Omental fat pad (tissue), 4 donors: ENCODE results near the gene SHC3. TPM values are rescaled to one million over a fixed set of nuclear protein-coding genes. Genes with fewer than 3 reads are reported as not detected.
A peak's percentile ranks its signal among the peaks of the same experiment; 100 is the strongest.

Experiments
- ATAC-seq: fragments of 150-250 bp; one replicate; pipeline ENCODE4 v1.9.1; 2016; ENCODE audit warnings: mild to moderate bottlenecking, moderate library complexity; ENCODE audit not compliant: low FRiP score
- DNase-seq: peaks from one replicate; pipeline ENCODE4 v3.0.0-alpha.2; 2019; ENCODE audit warnings: low spot score
- CTCF ChIP-seq, 3 donors: fragments of 450-650 bp; IDR thresholded peaks; one replicate each; pipeline ENCODE4 v1.5.1; 2016 to 2017; ENCODE audit warnings: antibody characterized with exemption in 3 of 3, mild to moderate bottlenecking in 3 of 3, moderate library complexity in 2 of 3
- total RNA-seq, 4 donors: library from RNA; depleted of rRNA; stranded (reverse); fragments of >200 nt; gene quantifications; one replicate each; pipeline ENCODE4 v1.1.0, GENCODE V29; 2016

Gene SHC3
- total RNA-seq, 4 donors from 2014 or later: 1.1 to 7.4 (median 3.1) TPM

DNA sequence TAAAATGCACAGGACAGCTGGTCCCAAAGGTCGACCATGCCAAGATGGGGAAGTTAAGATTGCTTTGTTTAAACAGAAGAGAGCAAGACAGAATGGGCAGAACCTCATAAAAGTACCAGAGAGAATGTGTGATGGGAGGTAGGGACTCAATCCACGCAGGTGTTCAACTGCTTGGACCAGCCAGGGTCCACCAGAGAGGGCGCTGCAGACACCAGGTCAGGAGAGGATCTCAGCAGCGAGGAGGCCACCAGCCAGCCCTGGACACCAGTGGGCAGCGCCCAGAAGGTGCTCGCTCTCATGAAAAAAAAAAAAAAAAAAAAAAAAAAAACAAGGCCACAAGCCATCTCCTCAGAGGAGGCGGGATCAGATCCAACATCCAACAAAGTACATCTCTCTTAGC is 81.8 kb downstream of the SHC3 start:
- ATAC-seq: no peak
- no peak for TF ChIP-seq CTCF (IDR thresholded peaks at IDR 0.05)
- DNase-seq: no peak

DNA sequence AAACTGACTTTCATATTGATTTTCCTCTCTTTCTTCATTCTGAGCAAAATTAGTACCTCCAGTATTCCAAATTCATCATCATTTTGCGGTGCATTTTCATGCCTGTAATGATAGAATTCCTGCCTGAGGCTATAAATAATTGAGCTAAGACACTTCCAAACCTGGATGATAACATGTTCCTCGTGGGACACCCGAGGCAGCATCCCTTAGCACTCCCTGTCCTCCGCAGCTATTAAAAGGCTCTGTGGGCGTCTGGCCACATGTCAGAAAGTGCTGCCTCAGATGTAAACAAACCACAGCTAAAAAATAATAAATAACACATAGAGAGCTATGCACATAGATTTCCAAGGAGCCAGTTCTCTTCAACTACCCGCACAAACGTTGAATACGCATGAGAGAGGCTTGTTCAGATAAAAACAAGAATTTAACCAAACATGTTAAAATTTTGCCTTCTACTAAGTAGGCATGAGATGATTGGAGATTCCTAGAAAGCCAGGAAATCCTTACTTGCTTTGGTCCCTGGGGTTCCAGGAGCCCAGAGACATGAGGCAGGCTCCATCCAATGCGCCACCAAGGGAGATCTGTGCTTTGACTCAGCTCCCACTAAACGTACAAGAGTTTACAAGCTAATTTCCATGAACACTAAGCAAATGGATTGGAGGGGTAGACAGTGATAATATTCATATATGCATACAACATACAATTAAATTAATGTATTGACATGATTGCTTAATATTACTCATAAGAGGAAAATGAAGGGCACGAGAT is 82.7 kb downstream of the SHC3 start:
- DNase-seq (no peak), ATAC-seq (no peak)
- no peak for TF ChIP-seq CTCF (IDR thresholded peaks at IDR 0.05)

DNA sequence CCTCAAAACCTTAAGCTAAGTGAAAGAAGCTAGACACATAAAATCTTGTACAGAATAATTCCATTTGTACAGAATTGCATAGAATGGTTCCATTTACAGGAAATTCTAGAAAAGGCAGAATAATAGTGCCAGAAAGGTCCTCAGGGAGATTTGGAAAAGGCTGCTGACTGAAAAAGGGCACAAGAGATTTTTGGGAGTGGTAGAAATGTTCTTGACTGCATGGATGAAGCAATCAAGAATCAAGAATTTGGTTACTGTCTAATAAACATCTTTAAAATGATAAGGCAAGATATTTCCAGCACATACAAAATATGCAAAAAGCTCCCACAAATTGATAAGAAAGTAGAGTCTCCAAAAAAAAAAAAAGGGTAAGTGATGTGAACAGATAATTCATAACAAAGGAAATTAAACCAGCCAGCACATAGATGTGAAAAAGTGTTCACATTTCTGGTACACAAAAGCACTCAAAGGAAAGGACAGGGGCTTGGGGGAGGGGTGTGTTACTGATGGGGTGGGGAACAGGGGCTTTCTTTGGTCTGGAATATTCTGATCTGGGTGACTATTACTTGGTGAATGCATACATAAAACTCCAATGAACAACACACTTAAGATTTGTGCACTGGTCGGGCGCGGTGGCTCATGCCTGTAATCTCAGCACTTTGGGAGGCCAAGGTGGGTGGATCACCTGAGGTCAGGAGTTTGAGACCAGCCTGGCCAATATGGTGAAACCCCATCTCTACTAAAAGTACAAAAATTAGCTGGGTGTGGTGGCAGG is 85.2 kb downstream of the SHC3 start:
- ATAC-seq (no peak), DNase-seq (no peak)
- no peak for TF ChIP-seq CTCF (IDR thresholded peaks at IDR 0.05)

DNA sequence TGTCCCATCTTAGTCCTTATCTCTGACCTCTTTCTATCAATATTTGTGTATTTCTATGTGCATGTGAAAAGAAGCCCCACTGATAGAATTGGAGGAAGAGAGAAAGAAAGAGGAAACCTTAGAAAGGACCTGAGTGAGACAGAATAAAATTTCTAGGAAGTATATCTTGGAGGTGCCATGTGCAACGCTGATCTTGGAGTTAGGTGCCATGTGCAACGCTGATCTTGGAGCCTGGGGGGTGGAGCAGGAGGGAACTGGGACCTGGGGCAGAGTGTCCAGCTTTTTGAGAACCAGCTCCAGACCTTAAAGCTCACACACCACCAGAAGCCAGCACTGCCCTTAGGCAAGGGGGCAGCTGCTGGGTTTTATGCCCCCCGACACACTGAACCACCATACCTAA is 89.4 kb downstream of the SHC3 start:
- no peak for TF ChIP-seq CTCF (IDR thresholded peaks at IDR 0.05)
- ATAC-seq (no peak), DNase-seq (no peak)

DNA sequence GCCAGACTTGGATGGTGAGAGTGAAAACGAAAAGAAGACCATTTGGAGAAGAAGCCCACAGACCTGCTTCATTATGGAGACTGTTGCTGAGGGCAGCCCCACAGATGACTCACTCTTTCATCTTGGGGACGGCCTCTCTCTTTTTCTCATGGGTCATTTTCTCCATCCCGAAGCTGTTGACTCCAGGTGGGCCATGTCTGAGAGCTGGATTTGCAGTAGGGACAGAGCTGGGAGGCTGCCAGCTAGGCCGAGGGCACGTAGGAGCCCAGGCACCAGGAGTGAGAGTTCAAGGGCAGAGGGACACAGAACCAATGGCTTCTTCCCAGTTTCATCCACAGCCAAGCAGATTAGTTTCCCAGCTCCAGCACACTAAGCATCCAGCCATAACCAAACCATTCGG is 95.0 kb downstream of the SHC3 start:
- DNase-seq (no peak), ATAC-seq (no peak)
- TF ChIP-seq CTCF (IDR thresholded peaks at IDR 0.05): no peak

DNA sequence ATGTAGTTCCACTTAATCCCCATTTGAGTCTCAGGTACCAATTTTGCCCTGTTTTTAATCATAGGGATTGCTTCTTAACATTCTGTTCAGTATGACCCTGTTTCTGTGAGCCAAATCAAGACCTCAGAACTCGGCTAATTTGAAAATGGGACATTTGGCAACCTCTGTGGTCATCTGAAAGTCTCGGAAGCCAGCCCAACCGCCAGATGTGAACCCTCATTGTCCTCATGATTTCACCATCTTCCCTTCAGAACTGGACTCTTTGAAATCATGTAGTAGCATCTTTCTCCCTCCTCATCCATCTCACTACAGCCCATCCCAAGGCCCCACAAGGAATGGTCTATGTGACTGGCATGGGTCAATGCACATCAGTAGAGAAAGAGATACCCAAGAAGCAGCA is 98.4 kb downstream of the SHC3 start:
- DNase-seq (no peak), ATAC-seq (no peak)
- no peak for TF ChIP-seq CTCF (IDR thresholded peaks at IDR 0.05)

- ATAC-seq (peak; percentile 19), DNase-seq (no peak)
- no peak for TF ChIP-seq CTCF (IDR thresholded peaks at IDR 0.05)
Measured at GRCh38 chr9:89079391-89079790, 99.2 kb downstream of the SHC3 start.
